ENCODE measurements around the gene TXNDC15.
"Not testable (repeated sequence)": the region's sequence is repeated elsewhere in the genome, so short reads cannot be mapped to it uniquely, and the experiment has no call there.

The TXNDC15 gene, protein sequence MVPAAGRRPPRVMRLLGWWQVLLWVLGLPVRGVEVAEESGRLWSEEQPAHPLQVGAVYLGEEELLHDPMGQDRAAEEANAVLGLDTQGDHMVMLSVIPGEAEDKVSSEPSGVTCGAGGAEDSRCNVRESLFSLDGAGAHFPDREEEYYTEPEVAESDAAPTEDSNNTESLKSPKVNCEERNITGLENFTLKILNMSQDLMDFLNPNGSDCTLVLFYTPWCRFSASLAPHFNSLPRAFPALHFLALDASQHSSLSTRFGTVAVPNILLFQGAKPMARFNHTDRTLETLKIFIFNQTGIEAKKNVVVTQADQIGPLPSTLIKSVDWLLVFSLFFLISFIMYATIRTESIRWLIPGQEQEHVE

DNA sequence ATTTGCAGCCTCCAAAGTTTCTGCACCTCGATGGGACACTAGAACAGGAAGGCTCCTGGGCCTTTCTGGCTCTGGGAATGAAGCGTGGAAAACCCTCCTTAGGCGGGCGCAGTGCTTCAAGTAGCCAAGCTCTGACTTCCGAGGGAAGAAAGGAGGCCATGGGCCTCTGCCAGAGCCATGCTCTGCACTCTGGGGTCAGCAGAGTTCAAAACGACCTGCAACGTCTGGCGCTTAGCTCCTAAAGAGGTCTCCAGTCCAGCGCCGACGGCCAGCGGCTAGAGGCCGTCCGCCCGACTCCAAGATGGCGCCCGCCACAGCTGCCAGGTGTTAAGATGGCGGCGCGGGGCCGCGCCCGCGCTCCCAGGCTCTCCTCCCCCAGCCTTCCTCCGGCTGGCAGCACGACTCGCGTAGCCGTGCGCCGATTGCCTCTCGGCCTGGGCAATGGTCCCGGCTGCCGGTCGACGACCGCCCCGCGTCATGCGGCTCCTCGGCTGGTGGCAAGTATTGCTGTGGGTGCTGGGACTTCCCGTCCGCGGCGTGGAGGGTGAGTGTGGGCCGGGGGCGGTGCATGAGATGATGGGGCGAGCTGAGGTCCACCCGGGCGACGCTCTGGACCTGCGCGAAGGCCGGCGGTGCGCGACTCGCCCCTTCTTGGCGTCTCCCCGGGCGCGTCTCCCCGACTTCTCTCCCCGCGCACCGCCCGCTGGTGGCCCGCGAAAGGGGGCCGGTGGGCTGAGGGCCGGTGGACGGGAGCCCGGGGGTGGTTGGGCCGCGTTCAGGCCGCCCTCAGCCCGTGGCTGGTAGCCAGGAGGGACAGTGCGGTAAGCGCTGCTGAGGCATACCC is at the start of gene TXNDC15:
Gene TXNDC15, plus strand, starts transcription at position 385 of the 844 bp plus-strand sequence. Its CDS starts 57 bp downstream, at position 442.
- DNase-seq = peak; percentile 60

DNA sequence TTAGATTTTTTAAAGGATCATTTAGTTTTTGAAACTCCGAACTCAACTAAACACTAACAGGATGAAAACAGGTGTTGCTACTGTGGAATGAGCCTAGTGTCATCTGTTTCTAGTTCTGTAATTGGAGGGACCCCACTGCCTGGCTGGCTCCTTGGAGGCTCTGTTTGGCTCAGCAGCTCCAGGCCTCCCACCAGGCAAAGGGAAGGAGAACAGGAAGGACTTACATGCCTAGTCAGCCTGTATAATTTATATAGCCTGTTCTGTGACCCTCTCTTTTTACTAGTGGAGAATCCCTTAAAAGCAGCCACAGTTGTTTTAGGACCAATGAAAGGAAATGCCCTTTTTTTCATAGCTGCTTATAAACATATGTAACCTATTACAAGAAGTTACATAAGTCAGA is 49.5 kb upstream of the TXNDC15 start:
- no peak for DNase-seq

DNA sequence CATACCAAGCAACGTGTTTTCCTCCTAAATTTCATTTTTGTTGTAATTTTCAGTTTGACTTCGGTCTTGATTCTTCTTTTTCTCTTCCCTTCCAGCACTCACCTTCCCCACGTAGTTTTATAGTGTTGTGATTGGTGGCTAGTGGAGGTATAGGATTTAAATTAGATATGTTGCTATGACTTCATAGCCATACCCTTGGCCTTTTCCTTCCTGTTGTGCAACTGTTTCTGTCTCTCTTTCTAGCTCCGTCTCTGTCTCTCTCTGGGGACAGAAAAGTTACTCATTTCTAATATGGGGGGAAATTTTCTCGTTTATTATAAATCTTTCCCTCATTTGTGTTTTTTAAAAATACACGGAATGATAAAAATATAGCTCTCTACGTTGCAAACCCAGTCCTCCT is 49.0 kb upstream of the TXNDC15 start:
- no peak for DNase-seq

DNA sequence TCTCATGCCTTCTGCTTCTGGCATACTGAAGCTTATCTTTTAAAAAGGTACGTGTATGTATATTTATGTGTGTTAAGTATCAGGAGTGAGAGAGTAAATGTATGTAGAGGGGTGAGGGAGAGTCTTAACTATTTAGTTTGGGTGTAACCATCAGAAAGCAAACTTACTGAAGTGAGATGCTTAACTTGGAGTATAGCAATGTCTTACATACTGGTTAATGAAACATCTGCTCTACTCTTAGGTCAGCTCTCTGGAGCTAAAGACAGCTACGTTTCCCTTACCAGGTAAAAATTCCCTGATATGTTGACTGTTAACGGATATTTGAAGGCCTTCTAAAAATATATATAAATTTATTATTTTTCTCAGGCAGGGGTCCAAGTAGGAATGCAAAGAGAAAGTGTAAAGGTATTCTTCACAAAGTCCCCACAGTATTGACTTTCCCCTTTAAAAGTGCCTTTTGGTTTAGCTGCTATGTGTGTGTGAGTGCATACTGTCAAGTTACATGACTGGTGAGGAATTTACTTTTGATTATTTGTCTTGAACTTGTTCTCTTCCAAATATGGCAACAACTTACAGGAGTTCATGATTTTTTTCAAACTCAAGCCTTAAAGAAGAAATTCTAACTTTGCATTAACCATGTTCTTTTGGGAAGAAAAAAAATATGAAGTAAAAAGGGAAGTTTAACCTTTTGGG is 40.7 kb upstream of the TXNDC15 start:
- DNase-seq = no peak

DNA sequence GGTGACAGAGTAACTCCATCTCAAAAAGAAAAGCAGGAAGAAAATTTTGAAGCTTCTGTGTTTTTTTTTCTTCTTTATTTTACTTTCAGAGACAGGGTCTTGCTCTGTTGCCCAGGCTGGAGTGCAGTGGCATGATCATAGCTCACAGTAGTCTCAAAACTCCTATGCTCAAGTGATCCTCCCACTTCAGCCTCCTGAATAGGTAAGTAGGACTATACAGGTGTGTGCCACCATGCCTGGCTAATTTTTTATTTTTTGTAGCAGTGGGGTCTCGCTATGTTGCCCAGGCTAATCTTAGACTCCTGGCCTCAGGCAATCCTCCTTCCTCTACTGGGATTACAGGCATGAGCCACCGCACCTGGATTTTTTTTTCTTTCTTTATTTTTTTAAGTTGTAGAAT is 38.5 kb upstream of the TXNDC15 start:
- no peak for DNase-seq

DNA sequence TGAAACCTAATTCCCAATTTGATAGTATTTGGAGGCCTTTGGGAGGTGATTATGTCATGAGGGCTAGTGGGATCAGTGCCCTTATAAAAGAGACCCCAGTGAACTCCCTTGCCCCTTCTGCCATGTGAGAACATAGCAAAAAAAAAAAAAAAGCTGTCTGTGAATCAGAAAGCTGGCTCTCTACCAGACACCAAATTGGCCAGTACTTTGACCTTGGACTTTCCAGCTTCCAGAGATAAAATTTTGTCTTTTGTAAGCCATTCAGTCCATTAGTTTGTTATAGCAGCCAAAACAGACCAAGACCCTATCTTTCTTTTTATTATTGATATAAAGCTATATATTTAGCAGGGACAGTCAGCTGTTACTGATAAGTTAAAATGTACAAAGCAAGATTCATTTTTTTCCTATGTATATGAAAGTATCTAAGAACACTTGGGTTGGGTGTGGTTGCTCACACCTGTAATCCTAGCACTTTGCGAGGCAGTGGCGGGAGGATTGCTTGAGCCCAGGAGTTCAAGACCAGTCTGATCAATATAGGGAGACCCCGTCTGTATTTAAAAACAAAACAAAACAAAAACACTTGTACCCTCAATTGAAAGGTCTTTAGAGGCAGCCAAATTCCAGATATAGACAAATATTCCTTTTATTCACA is 36.5 kb upstream of the TXNDC15 start:
- no peak for DNase-seq

DNA sequence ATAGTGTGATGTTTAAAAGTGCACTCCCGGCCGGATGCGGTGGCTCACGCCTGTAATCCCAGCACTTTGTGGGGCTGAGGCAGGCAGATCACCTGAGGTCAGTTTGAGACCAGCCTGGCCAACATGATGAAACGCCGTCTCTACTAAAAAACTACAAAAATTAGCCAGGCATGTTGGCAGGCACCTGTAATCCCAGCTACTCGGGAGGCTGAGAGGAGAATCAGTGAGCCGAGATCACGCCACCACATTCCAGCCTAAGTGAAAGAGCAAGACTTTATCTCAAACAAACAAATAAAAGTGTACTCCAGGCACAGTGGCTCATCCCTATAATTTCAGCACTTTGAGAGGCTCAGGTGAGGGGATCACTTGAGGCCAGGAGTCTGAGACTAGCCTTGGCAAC is 35.8 kb upstream of the TXNDC15 start:
- not testable (repeated sequence) for DNase-seq

DNA sequence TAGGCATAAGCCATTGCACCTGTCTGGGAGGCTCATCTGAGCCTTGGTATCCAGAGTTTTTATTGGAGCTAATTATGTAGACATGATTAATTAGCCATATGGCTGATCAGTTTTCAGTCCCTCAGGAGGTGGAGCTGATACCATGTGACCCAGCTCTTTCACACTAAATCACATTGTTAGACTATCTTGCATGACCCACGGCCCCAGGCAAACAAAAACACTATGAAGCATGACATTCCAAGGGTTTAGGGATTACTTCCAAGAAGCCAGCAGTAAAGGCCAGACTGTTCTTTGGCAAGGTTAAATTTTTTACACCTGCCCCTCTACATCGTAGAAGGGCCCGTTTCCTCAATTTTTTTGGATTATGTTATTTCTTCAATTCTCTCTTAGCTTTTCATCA is 33.4 kb upstream of the TXNDC15 start:
- no peak for DNase-seq

DNA sequence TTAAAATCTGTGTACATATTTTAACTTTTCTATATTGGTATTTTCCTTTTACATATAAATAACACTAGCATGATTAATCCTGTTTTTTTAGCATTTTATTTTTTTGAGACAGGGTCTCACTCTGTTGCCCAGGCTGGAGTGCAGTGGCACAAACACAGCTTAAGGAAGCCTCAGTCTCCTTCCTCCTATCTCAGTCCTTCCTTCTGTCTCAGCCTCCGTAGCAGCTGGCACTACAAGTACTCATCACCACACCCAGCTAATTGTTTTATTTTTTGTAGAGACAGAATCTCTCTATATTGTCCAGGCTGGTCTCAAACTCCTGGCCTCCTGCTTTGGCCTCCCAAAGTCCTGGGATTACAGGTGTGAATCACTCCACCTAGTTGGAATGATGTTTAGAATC is 29.9 kb upstream of the TXNDC15 start:
- DNase-seq = no peak

DNA sequence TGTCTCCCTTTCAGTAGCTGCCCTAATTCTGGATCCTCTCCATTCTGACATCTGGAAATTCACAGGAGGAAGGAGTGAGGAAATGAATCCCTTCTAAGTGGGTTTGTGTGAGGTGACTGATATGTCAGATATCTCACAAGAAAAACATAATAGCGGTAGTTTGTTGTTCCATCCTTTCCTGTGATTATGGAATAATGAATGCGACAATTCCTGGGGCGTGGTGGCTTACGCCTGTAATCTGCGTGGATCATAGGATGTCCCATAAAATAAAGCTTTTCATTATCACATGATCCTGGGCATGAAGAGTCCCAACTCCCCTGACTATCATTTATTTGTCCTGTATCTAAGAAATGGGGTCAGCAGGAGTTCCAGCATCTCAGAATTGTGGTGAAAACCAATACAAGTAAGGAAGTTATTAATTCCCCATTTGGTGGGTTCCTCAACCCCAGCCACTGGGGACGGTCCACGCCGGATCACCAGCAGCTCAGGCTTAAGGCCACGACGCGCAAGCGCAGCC is 28.8 kb upstream of the TXNDC15 start:
- DNase-seq = no peak

DNA sequence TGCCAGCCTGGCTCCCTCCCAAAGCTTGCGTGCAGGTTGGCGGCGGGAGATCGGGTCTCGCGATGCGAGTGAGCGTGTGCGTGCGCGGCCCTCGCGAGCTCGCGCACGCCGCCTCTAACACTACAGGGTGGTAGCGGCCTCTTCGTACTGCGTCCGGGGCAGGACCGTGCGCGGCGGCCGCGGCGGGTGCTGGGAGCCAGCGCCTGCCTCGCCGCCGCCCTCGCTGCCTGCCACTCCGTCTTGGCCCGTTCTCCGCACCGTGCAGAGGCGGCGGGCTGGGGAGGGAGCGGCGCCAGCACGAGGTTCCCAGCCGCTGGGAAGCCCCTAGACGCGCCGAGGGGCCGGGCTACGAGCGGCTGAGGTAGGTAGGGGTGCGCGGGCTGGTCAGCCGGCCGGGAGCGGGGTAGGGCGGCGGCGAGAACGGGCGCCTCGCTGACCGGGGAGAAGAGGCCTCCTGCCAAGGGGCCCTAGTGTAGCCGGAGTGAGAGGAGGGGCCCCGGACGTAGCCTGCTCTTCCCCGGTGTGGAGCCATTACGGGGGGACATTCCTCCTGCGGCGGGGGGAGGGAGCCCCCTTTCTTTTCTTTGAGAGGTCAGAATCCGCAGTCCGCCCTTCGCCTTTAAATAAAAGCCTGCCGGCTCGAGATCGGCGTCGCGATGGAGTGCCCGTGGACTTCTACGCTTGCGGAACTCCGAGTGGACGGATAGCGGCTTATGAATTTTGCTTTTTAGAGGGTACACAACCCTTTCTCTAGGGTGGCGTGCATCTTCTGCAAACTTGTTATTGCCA is 28.1 kb upstream of the TXNDC15 start, which contains the start of gene C5orf24:
Gene C5orf24, plus strand, starts transcription at position 117 of the 789 bp plus-strand sequence. CDS start 8,933 bp downstream, outside the sequence.
- DNase-seq = peak; percentile 77

DNA sequence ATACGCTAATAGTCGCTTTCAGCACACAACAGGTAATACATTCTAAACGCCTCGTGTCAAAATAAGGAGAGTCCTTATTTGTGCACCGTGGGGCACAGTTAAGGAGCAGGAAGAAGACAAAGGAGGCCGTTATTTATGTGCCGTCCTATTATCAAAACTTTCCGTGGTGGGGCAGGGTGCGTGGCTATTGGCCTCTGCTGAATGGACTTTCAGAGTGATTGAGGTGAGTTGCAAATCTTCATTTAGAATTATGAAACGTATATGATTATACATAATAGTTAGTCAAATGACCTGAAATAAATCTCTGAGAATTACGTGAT is 27.6 kb upstream of the TXNDC15 start:
- DNase-seq = no peak

DNA sequence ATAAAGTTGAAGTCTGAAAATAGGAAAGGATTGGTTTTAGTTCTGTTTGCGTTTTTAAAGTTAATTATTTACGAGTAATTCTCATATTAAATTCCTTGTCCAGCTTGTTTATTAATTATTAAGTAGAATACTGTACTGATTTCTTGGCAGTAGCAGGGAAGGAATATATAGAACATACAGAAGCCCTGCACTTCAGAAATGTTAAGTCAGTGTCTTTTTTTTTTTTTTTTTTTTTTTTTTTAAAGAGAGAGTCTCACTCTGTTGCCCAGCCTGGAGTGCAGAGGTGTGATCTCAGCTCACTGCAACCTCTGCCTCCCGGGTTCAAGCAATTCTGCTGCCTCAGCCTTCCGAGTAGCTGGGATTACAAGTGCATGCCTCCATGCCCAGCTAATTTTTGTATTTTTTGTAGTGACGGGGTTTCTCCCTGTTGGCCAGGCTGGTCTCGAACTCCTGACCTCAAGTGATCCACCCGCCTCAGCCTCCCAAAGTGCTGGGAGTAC is 24.7 kb upstream of the TXNDC15 start:
- not testable (repeated sequence) for DNase-seq

DNA sequence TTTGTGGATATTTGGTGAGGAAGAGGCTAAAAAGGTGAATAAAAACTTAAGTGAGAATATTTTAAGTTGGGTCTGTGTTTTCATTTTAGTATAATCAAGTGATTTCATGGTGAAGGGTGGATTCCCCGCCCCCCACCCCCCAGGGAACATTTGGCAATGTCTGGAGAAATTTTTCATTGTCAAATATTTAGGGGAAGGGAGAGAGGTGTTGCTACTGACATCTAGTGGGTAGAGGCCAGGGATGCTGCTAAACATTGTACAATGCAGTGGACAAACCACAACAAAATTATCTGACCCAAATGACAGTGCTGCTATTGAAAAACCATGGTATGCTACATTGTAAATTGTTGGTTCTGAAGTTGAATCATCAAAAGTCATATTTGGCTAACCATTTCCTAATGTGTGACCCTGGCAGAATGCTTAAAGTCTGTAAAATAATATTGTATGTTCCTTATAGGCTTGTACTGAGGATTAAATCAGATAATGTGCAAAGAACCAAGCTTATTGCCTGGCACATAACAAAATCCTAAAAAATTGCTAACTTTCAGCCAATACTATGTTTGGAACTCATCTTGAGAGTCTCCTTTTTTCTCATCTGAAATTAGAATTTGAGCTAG is 22.8 kb upstream of the TXNDC15 start:
- DNase-seq = no peak

DNA sequence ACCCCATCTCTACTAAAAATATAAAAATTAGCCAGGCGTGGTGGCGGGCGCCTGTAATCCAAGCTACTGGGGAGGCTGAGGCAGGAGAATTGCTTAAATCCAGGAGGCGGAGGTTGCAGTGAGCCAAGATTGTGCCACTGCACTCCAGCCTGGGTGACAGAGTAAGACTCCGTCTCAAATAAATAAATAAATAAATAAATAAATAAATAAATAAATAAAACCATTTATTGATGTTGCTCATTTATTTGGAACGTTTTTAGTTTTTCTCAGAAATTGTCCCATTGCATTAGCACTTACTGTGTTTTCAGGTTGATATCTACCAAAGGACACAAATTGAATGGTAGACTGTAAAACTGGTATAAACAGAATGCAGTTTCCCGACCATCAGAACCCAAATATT is 17.7 kb upstream of the TXNDC15 start:
- DNase-seq = not testable (repeated sequence)

DNA sequence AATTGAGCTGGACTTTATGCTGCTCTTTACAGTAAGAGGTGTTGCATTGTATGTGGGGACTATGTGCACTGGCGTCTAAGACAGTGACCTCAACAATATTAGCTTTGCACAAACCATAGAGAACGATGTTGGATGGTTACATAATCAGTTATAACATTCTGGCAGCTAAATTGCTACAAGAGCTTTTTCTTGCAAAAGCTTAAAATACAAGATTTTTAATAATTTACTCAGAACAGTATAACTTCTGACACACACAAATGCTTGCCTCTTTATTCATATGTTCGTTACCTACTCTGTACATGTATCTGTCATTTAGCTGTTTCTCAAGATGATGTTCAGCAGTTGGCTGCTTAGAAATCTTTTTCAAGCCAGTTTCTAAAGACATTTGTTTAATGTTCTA is 16.8 kb upstream of the TXNDC15 start:
- DNase-seq = no peak

DNA sequence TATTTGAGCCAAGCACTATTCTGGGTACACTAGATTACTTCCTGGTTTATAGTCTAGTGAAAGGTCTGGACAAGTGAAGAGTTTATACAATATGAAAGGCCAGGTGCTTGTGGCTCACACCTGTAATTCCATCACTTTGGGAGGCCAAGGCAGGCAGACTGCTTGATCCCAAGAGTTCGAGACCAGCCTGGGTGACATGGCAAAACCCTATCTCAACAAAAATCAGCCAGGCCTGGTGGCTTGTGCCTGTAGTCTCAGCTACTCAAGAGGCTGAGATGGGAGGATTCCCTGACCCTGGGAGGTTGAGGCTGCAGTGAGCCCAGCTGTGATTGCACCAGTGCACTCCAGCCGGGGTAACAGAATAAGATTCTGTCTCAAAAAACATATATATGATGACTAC is 9.5 kb upstream of the TXNDC15 start:
- no peak for DNase-seq

DNA sequence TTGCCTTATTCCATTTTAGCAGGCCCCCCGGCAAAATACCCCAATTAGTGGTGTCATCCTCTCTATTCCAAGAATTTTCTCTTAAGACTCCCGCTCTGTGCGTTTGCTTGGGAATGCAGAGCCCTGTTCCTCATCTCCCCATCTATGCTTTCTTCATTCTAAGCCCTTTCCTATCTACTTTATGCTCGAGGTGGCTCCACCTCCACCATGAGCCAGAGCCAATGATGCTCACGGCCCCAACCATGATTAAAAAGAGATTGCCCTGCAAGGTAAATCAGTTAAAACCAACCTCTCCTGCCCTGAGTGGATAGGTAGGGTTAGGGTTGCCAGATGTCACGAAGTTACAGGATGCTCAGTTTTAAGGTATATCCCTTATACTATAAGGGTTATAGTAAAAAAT is 677 bp upstream of the TXNDC15 start:
- DNase-seq = no peak

DNA sequence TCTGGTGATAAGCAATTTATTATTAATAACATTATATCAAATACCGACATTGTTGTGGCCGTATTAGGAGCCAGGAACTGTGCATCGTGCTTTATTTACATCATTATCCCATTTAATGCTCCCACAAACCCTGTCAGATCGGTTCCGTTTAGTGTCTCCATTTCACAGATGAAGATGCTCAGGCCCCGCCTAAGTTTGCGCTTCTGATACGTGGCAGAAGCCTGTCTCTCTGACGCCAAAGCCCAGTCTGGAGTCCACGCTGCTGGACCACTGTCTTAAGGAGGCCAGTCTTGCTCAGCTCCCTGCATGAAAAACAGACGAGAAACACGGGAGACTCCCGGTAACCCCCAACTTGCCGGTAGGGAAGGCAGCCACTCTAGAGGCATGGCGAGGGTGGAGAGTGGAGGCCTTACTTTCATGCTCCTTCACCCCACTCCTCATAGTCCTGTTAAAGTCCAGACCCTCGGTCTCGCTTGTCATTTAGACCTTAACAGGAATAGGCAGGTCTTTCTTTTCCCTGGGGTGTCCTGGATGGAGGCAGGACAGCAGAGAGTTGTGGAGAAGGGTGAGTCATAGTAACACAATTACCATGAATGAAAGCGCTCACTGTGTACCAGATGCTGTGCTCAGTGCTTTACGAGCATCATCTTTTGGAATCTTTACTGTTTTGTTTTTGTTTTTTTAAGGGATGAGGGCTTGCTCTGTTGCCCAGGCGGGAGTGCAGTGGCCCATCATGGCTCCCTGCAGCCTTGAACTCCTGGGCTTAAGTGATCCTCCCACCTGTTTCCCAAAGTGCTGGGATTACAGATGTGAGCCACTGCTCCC is 872 bp downstream of the TXNDC15 start:
- DNase-seq = no peak

DNA sequence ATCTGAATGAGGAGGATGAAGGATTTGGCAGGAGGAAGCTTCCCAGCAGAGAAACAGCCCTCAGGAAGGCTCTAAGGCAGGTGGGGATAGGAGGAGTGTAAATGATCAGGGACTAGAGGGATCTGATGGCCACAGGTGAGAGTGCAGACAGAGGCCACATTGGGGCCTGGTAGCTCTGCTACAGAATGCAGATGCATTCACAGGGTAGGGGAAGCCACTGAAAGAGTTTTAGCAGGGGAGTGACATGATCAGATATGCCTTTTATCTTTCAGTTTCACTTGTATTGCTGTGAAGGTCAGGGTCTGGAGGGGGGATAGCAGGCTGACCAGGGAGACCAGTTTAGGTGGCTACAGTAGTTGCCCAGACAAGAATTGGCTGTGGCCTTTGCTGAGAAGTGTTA is 3.0 kb downstream of the TXNDC15 start:
- DNase-seq = no peak
